Stimulated activated CD4-positive, alpha-beta T cell treated with anti-CD3 and anti-CD28 coated beads, Interleukin-15, amount 100 ng/mL, for 1 hour (primary cell): ENCODE results near the gene EDC3.

Experiments used
- DNase-seq, 2 donors: peaks; one replicate each; pipeline ENCODE4 v3.0.0-alpha.2; 2020; ENCODE audit warnings: low read depth in 1 of 2, low spot score in 1 of 2

EDC3 gene

DNA sequence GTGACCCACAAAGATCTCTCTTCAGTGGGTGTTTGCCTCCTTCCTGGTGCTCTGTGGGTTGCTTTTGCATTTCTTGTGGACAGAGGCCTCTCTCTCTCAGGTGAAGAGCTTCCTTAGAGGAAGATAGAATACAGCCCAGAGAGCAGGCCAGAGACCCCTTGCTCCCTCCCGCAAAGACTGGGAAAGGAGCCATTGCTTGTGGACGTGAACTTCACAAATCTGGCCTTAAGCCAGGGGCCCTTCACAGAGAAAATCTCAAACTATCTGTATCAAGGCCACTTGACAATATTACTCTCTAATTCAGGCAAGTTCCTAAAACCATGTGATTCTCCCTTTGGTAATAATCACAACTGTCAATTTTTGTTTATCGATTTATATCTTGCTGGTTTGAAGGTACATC lies 110.6 kb downstream of the EDC3 start:
- no peak for DNase-seq

DNA sequence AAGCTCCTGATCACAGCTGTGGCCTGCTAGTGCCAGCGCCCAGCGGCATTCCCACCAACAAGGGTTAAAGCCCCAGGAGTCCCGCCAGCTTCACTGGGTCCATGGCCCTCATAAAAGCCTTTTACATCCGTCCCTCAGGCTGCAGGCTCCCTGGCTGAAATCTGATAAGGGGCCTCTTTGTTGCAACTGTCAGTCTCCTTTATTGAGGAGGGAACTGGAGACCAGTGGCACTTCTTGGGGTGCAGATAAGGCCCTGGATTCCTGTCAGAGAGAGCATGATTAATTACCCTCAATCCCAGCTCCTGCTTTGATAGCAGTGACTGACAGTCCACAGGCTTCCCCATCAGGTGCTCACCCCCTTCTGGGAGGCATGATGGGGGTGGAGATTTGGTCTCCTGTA lies 111.0 kb downstream of the EDC3 start:
- no peak for DNase-seq

DNA sequence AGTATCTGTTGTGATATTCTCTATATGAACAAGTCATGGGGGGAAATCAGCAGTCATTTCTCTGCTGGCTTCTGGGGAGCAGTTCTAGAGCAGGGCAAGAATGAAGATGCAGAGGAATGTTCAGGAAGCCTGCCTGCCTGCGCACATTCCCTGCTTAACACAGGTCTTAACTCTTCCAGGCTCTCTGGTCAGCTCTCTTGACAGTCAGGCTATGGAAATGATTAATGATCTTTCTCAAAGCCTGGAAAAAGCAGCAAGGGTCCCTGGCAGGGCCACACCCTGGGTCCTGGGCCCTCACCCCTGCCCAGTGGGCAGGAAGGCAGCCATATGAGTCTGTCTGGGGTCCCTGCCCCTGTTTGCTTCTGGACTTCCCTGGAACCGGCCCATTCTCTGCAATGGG lies 111.6 kb downstream of the EDC3 start:
- DNase-seq: no peak
